Measurements from ENCODE around the gene HYI.

The HYI gene

DNA sequence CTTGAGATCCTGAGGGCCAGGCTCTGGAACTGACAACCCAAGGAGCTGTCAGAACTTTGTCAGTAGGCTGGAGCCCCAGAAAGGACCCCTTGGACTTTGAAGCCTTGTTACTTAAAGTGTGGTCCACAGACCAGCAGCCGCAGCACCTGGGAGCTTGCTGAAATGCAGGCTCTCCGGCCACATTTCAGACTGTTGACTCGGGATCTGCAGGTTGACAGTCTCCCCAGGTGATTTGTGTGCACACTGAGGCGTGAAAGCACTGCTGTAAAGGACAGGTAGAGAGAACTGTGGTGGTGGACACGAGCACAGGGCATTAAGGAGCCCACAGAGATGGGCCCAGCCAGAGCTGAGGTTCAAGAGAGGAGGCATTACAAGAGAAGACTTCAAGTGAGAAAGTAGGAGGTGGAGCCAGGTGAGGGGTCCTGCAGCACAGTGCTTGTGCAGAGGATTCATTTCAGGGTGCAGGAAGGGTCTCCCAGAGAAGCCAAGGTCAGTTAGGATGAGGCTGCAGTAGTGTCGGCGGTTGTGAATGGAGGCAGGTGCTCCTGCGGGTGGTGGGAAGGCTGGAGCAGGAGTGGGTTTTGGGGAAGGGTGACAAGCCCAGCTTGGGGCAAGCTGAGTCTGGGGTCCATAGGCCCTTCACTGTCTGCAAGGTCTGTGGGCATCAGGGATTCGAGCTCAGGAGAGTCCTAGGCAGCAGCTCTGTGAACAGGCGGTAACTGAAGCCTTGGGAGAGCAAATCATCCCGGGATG is 4.6 kb downstream of the HYI start:
- Histone ChIP-seq H3K4me1 (ENCODE audit: control insufficient read depth in 2 of 2, insufficient read depth in 1 of 2, low read depth in 1 of 2, low read length in 2 of 2) (peaks cover 0 to 8% of the 10 kb centered on the region in 2 donors), H3K4ac (ENCODE audit: low read length) (no peak overlapping the region), H3K27me3 (ENCODE audit: control insufficient read depth in 3 of 3, insufficient read depth in 3 of 3, low read depth in 1 of 3, low read length in 3 of 3) (no peaks in the 10 kb centered on the region), H2AK5ac (ENCODE audit: low read depth, low read length) (no peak overlapping the region), H2BK5ac (ENCODE audit: low read length) (no peak overlapping the region), H3K4me2 (ENCODE audit: insufficient read depth, low read length, poor library complexity, severe bottlenecking) (no peak overlapping the region), H4K8ac (ENCODE audit: low read depth, low read length) (no peak overlapping the region), H3K14ac (ENCODE audit: low read length) (no peak overlapping the region), H3K18ac (ENCODE audit: low read length) (no peak overlapping the region), H3K4me3 (ENCODE audit: low read length in 2 of 2) (no peak overlapping the region), H2AFZ (ENCODE audit: low read length) (no peak overlapping the region), H2BK15ac (ENCODE audit: low read length) (no peak overlapping the region), H3K23ac (ENCODE audit: low read depth, low read length, poor library complexity) (no peak overlapping the region), H2BK120ac (ENCODE audit: low read depth, low read length) (no peak overlapping the region), H3K9me3 (replicated peaks in 1 of 2; ENCODE audit: control insufficient read depth in 2 of 2, insufficient read depth in 1 of 2, low read depth in 1 of 2, low read length in 2 of 2) (no peaks in the 10 kb centered on the region), H3K36me3 (replicated peaks in 1 of 2; ENCODE audit: control insufficient read depth in 2 of 2, insufficient read depth in 2 of 2, low read length in 2 of 2) (peaks cover 48 to 87% of the 10 kb centered on the region in 2 donors), H3K27ac (replicated peaks; ENCODE audit: low read length) (no peak overlapping the region), H3K79me1 (ENCODE audit: low read depth, low read length) (no peaks in the 10 kb centered on the region), H2BK12ac (ENCODE audit: low read length) (no peak overlapping the region), H3K9ac (ENCODE audit: low read depth, low read length, poor library complexity) (no peak overlapping the region), H4K91ac (ENCODE audit: low read depth, low read length, poor library complexity) (no peak overlapping the region)
- DNase-seq (ENCODE audit: low spot score) = no peak
- WGBS, 2 donors (ENCODE audit: extremely low coverage in 2 of 2, insufficient read length in 2 of 2, insufficient replicate concordance in 1 of 2) = no CpG with 5 or more reads among the region's 11 CpGs

DNA sequence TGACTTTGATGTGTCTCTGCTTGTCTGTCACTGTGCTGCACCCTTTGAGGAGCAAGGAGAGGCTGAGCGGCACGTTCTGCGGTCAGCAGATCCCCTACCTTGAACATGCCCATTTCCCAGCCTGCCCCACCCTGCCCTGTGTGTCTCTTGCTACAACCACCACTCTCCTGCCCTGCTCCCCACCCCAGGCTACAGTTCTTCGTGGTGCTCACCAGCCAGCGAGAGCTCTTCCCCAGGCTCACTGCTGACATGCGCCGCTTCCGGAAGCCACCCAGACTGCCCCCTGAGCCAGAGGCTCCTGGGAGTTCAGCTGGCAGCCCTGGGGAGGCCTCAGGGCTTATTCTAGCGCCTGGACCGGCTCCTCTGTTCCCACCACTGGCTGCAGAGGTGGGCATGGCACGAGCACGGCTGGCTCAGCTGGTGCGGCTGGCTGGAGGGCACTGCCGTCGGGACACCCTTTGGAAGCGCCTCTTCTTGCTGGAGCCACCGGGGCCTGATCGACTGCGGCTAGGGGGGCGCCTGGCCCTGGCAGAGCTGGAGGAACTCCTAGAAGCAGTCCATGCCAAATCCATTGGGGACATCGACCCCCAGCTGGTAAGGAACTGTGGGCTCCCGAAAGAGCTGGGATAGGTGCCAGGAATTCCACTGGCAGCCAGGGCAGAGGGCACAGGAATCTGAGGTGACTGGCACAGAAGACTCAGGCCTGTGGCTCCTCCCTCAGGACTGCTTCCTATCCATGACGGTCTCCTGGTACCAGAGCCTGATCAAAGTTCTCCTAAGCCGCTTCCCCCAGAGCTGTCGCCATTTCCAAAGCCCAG is 5.6 kb downstream of the HYI start:
- H4K8ac ChIP-seq (ENCODE audit: low read depth, low read length) = no peak overlapping the region
- no peak overlapping the region for H2AK5ac ChIP-seq (ENCODE audit: low read depth, low read length)
- H3K4me1 ChIP-seq (ENCODE audit: control insufficient read depth in 2 of 2, insufficient read depth in 1 of 2, low read depth in 1 of 2, low read length in 2 of 2) = peaks cover 0 to 8% of the 10 kb centered on the region in 2 donors
- no peak overlapping the region for H2BK12ac ChIP-seq (ENCODE audit: low read length)
- peaks cover 52 to 97% of the 10 kb centered on the region in 2 donors for H3K36me3 ChIP-seq (replicated peaks in 1 of 2; ENCODE audit: control insufficient read depth in 2 of 2, insufficient read depth in 2 of 2, low read length in 2 of 2)
- no peak overlapping the region for H3K4me3 ChIP-seq (ENCODE audit: low read length in 2 of 2)
- DNase-seq (ENCODE audit: low spot score) = no peak
- no peak overlapping the region for H3K18ac ChIP-seq (ENCODE audit: low read length)
- H3K79me1 ChIP-seq (ENCODE audit: low read depth, low read length) = no peaks in the 10 kb centered on the region
- no peak overlapping the region for H2BK5ac ChIP-seq (ENCODE audit: low read length)
- no peak overlapping the region for H2BK120ac ChIP-seq (ENCODE audit: low read depth, low read length)
- WGBS, 2 donors (ENCODE audit: extremely low coverage in 2 of 2, insufficient read length in 2 of 2, insufficient replicate concordance in 1 of 2) = no CpG with 5 or more reads among the region's 25 CpGs
- H3K9ac ChIP-seq (ENCODE audit: low read depth, low read length, poor library complexity) = no peak overlapping the region
- no peak overlapping the region for H4K91ac ChIP-seq (ENCODE audit: low read depth, low read length, poor library complexity)
- H3K27ac ChIP-seq (replicated peaks; ENCODE audit: low read length) = no peak overlapping the region
- H3K9me3 ChIP-seq (replicated peaks in 1 of 2; ENCODE audit: control insufficient read depth in 2 of 2, insufficient read depth in 1 of 2, low read depth in 1 of 2, low read length in 2 of 2) = no peaks in the 10 kb centered on the region
- no peak overlapping the region for H3K4me2 ChIP-seq (ENCODE audit: insufficient read depth, low read length, poor library complexity, severe bottlenecking)
- H3K14ac ChIP-seq (ENCODE audit: low read length) = no peak overlapping the region
- H2AFZ ChIP-seq (ENCODE audit: low read length) = no peak overlapping the region
- H2BK15ac ChIP-seq (ENCODE audit: low read length) = no peak overlapping the region
- H3K27me3 ChIP-seq (ENCODE audit: control insufficient read depth in 3 of 3, insufficient read depth in 3 of 3, low read depth in 1 of 3, low read length in 3 of 3) = no peaks in the 10 kb centered on the region
- H3K23ac ChIP-seq (ENCODE audit: low read depth, low read length, poor library complexity) = no peak overlapping the region
- H3K4ac ChIP-seq (ENCODE audit: low read length) = no peak overlapping the region

DNA sequence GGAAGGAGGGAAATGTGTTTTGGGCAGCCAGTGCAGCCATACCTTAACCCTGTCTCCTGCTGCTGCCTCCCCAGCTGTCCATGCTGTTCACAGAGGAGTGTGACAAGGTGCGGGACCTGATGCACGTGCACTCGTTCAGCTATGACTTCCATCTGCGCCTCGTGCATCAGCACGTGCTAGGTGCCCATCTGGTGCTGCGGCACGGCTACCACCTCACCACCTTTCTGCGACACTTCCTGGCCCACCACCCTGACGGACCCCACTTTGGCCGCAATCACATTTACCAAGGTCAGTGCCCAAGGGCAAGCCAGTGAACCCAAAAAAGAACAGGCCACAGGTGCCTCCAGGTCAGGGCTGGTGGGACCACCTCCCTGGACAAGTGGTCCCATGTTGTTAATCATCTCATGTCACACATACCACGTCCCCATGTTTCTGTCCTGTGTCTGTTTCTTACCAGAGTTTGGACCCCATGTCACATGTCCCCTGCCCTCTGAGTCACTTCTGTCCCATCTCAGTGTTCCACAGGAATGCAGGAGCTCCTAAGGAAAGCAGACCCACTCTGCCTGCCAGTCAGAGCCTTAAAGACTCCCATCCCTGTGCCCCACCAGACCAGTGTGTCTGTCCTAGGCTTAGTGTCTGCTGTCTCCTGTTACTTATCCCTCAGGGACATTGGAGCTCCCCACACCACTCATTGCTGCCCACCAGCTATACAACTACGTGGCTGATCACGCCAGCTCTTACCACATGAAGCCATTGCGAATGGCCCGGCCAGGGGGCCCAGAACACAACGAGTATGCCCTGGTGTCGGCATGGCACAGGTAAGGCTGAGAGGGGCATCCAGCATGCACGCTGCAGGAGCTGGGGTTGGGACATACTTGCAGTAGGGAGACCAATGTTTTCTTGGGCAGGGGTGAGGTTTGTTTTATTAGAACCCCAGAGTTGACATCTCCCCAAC is 6.6 kb downstream of the HYI start:
- peaks cover 55 to 99% of the 10 kb centered on the region in 2 donors for H3K36me3 ChIP-seq (replicated peaks in 1 of 2; ENCODE audit: control insufficient read depth in 2 of 2, insufficient read depth in 2 of 2, low read length in 2 of 2)
- WGBS, 2 donors (ENCODE audit: extremely low coverage in 2 of 2, insufficient read length in 2 of 2, insufficient replicate concordance in 1 of 2) = no CpG with 5 or more reads among the region's 19 CpGs
- H2AK5ac ChIP-seq (ENCODE audit: low read depth, low read length) = no peak overlapping the region
- no peak overlapping the region for H4K8ac ChIP-seq (ENCODE audit: low read depth, low read length)
- no peak overlapping the region for H3K9ac ChIP-seq (ENCODE audit: low read depth, low read length, poor library complexity)
- DNase-seq (ENCODE audit: low spot score) = no peak
- no peaks in the 10 kb centered on the region for H3K79me1 ChIP-seq (ENCODE audit: low read depth, low read length)
- no peaks in the 10 kb centered on the region for H3K9me3 ChIP-seq (replicated peaks in 1 of 2; ENCODE audit: control insufficient read depth in 2 of 2, insufficient read depth in 1 of 2, low read depth in 1 of 2, low read length in 2 of 2)
- H2BK5ac ChIP-seq (ENCODE audit: low read length) = no peak overlapping the region
- no peak overlapping the region for H3K23ac ChIP-seq (ENCODE audit: low read depth, low read length, poor library complexity)
- no peak overlapping the region for H4K91ac ChIP-seq (ENCODE audit: low read depth, low read length, poor library complexity)
- H3K4me3 ChIP-seq (ENCODE audit: low read length in 2 of 2) = no peak overlapping the region
- no peak overlapping the region for H3K14ac ChIP-seq (ENCODE audit: low read length)
- H3K4me1 ChIP-seq (ENCODE audit: control insufficient read depth in 2 of 2, insufficient read depth in 1 of 2, low read depth in 1 of 2, low read length in 2 of 2) = peaks cover 0 to 4% of the 10 kb centered on the region in 2 donors
- H3K4ac ChIP-seq (ENCODE audit: low read length) = no peak overlapping the region
- no peak overlapping the region for H3K4me2 ChIP-seq (ENCODE audit: insufficient read depth, low read length, poor library complexity, severe bottlenecking)
- no peak overlapping the region for H3K18ac ChIP-seq (ENCODE audit: low read length)
- H2AFZ ChIP-seq (ENCODE audit: low read length) = no peak overlapping the region
- no peak overlapping the region for H2BK12ac ChIP-seq (ENCODE audit: low read length)
- H2BK120ac ChIP-seq (ENCODE audit: low read depth, low read length) = no peak overlapping the region
- H2BK15ac ChIP-seq (ENCODE audit: low read length) = no peak overlapping the region
- H3K27me3 ChIP-seq (ENCODE audit: control insufficient read depth in 3 of 3, insufficient read depth in 3 of 3, low read depth in 1 of 3, low read length in 3 of 3) = no peaks in the 10 kb centered on the region
- no peak overlapping the region for H3K27ac ChIP-seq (replicated peaks; ENCODE audit: low read length)

Data from neuronal stem cell (in vitro differentiated cells).